CD4-positive, alpha-beta T cell treated with Interleukin-21 for 1 hour (primary cell): Measurements from ENCODE around the gene SAFB.

ENCODE experiments used
- DNase-seq: peaks from one replicate; pipeline ENCODE4 v3.0.0-alpha.2; 2020

The SAFB gene

GRCh38 chr19:5628919-5629481, 6.1 kb downstream of the SAFB start:
- no peak for DNase-seq

GRCh38 chr19:5631567-5632240, 8.8 kb downstream of the SAFB start:
- no peak for DNase-seq

GRCh38 chr19:5632241-5632612, 9.3 kb downstream of the SAFB start:
- DNase-seq: no peak

- no peak for DNase-seq
Measured at GRCh38 chr19:5632657-5633056, 9.8 kb downstream of the SAFB start.

GRCh38 chr19:5635427-5635826, 12.5 kb downstream of the SAFB start:
- no peak for DNase-seq

GRCh38 chr19:5637971-5638370, 15.1 kb downstream of the SAFB start:
- no peak for DNase-seq

- no peak for DNase-seq
Measured at GRCh38 chr19:5641171-5641570, 18.3 kb downstream of the SAFB start.

GRCh38 chr19:5642204-5642603, 19.3 kb downstream of the SAFB start:
- DNase-seq: no peak

GRCh38 chr19:5643060-5643459, 20.2 kb downstream of the SAFB start:
- DNase-seq: no peak

GRCh38 chr19:5644037-5644436, 21.2 kb downstream of the SAFB start:
- no peak for DNase-seq

- DNase-seq: no peak
Measured at GRCh38 chr19:5645409-5645808, 22.5 kb downstream of the SAFB start.

GRCh38 chr19:5646703-5647102, 23.8 kb downstream of the SAFB start:
- no peak for DNase-seq

GRCh38 chr19:5648464-5648863, 25.6 kb downstream of the SAFB start:
- no peak for DNase-seq

GRCh38 chr19:5651361-5651760, 28.5 kb downstream of the SAFB start:
- no peak for DNase-seq

- DNase-seq: no peak
Measured at GRCh38 chr19:5652261-5652660, 29.4 kb downstream of the SAFB start.

- no peak for DNase-seq
Measured at GRCh38 chr19:5654931-5655330, 32.0 kb downstream of the SAFB start.

GRCh38 chr19:5655412-5655811, 32.5 kb downstream of the SAFB start:
- DNase-seq: no peak

GRCh38 chr19:5661483-5661882, 38.6 kb downstream of the SAFB start:
- DNase-seq: no peak

- no peak for DNase-seq
Measured at GRCh38 chr19:5663904-5664303, 41.0 kb downstream of the SAFB start.

- no peak for DNase-seq
Measured at GRCh38 chr19:5664515-5664914, 41.6 kb downstream of the SAFB start.

GRCh38 chr19:5665781-5666513, 43.1 kb downstream of the SAFB start:
- DNase-seq: no peak

GRCh38 chr19:5666921-5667610, 44.2 kb downstream of the SAFB start:
- no peak for DNase-seq

GRCh38 chr19:5667751-5668271, 44.9 kb downstream of the SAFB start:
- DNase-seq: no peak

GRCh38 chr19:5669212-5669611, 46.3 kb downstream of the SAFB start:
- no peak for DNase-seq
